Fibroblast of lung (primary cell): ENCODE data around the gene RGS16. TPM values are rescaled to one million over a fixed set of nuclear protein-coding genes. Genes with fewer than 3 reads are reported as not detected.

Source experiments
- DNase-seq, 2 donors: peaks; one replicate each; pipeline versions ENCODE4 v3.0.0 to v3.0.0-alpha.2; 2010; ENCODE audit warnings: low read depth in 2 of 2
- H2AFZ ChIP-seq: 2 replicates; pipeline ENCODE4 v1.5.1; 2012; ENCODE audit warnings: low read length, control low read depth, inconsistent platforms
- H3K27ac ChIP-seq: 2 replicates; pipeline ENCODE4 v1.5.1; 2011; ENCODE audit warnings: low read length, control low read depth; ENCODE audit not compliant: insufficient read depth
- H3K27me3 ChIP-seq: 2 replicates; pipeline ENCODE4 v1.5.1; 2011; ENCODE audit warnings: mild to moderate bottlenecking, low read length; ENCODE audit not compliant: control insufficient read depth, insufficient read depth
- H3K36me3 ChIP-seq: 2 replicates; pipeline ENCODE4 v1.5.1; 2011; ENCODE audit warnings: low read length; ENCODE audit not compliant: control insufficient read depth, insufficient read depth
- H3K4me1 ChIP-seq: 2 replicates; pipeline ENCODE4 v1.5.1; 2011; ENCODE audit warnings: low read length; ENCODE audit not compliant: control insufficient read depth, insufficient read depth; ENCODE audit errors: extremely low read depth
- H3K4me2 ChIP-seq: 2 replicates; pipeline ENCODE4 v1.5.1; 2011; ENCODE audit warnings: low read length, control low read depth; ENCODE audit not compliant: insufficient read depth; ENCODE audit errors: extremely low read depth
- H3K4me3 ChIP-seq, 4 experiments: fragments of 200-600 bp in 1 of 4; sonication (generic) in 1 of 4; replicated peaks in 1 of 4; 2 replicates each; pipeline ENCODE4 v1.5.1; 2011 to 2016; ENCODE audit warnings: low read length in 4 of 4, low read depth in 3 of 4, mild to moderate bottlenecking in 3 of 4, control low read depth in 2 of 4, inconsistent platforms in 1 of 4, mixed read lengths in 1 of 4; ENCODE audit not compliant: insufficient read depth in 1 of 4; ENCODE audit errors: control extremely low read depth in 1 of 4
- H3K79me2 ChIP-seq: 2 replicates; pipeline ENCODE4 v1.5.1; 2012; ENCODE audit warnings: mild to moderate bottlenecking, low read length, inconsistent platforms; ENCODE audit not compliant: control insufficient read depth, insufficient read depth
- H3K9ac ChIP-seq: 2 replicates; pipeline ENCODE4 v1.5.1; 2011; ENCODE audit warnings: mild to moderate bottlenecking, low read length, control low read depth; ENCODE audit not compliant: insufficient read depth
- H3K9me3 ChIP-seq: 2 replicates; pipeline ENCODE4 v1.5.1; 2012; ENCODE audit warnings: low read depth, low read length; ENCODE audit not compliant: control insufficient read depth, insufficient read depth
- H4K20me1 ChIP-seq: 2 replicates; pipeline ENCODE4 v1.5.1; 2011; ENCODE audit warnings: low read length; ENCODE audit not compliant: control insufficient read depth, insufficient read depth; ENCODE audit errors: extremely low read depth
- CTCF ChIP-seq, 2 donors: IDR thresholded peaks in 1 of 2; conservative IDR thresholded peaks in 1 of 2; 1 replicate in 1 of 2; 2 replicates in 1 of 2; pipeline ENCODE4 v1.5.1; 2011 to 2012; ENCODE audit warnings: low read length in 2 of 2, control low read depth in 1 of 2, inconsistent platforms in 1 of 2, low read depth in 1 of 2, mild to moderate bottlenecking in 1 of 2
- EZH2 ChIP-seq: IDR thresholded peaks from 2 replicates; pipeline ENCODE4 v1.5.1; 2012; ENCODE audit warnings: low read length, control low read depth, mild to moderate bottlenecking; ENCODE audit errors: missing control alignments
- polyA plus RNA-seq, 2 donors: library from polyadenylated mRNA; depleted of rRNA in 1 of 2; stranded (reverse) in 1 of 2; unstranded in 1 of 2; fragments of >200 nt; gene quantifications; 2 replicates each; pipeline ENCODE4 v1.2.1, GENCODE V29; 2011 to 2012; ENCODE audit warnings: missing spikeins in 1 of 2
- total RNA-seq: library from RNA; depleted of rRNA; stranded (reverse); fragments of >200 nt; gene quantifications from 2 replicates; pipeline ENCODE4 v1.2.1, GENCODE V29; 2014

RGS16 gene
- total and polyA plus RNA-seq, 2 donors (not counting 1 experiment from before 2014, with no cell fraction given): 0.17 to 0.33 TPM

- Histone ChIP-seq H3K9ac (no peak overlapping the region), H3K27ac (no peak overlapping the region), H3K4me1 (peaks cover 2% of the 10 kb centered on the region), H3K9me3 (no peaks in the 10 kb centered on the region), H3K4me3 (no peak overlapping the region), H3K4me2 (no peak overlapping the region), H4K20me1 (no peaks in the 10 kb centered on the region), H3K36me3 (no peaks in the 10 kb centered on the region), H3K27me3 (no peaks in the 10 kb centered on the region), H3K79me2 (no peaks in the 10 kb centered on the region), H2AFZ (no peak overlapping the region)
- TF ChIP-seq EZH2: no peak
- TF ChIP-seq CTCF (conservative IDR thresholded peaks at IDR 0.05 in 1 of 2, IDR thresholded peaks at IDR 0.05 in 1 of 2; ENCODE audit: low read depth in 1 of 2, low read length in 2 of 2): no peak
- DNase-seq: no peak
Observed at GRCh38 chr1:182586380-182586779, 17.8 kb downstream of the RGS16 start.

DNA sequence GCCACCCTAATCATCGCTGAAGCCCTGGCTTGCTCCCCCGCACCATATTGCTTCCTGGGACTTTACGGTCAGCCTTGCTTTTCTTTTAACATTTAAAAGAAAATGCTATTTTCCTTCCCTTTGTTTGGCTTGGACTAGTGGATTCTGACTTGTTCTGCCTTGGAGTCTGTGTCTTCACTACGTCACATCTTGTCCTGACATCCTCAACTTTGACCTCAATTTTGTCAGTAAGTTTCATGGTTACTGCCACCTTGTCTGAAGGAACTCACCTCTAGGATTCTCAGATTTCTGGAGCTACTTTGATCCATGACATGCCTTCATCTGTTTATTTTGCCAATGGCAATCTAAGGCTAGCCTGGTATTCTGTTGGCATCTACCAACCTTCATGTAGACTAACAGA lies 19.4 kb downstream of the RGS16 start:
- H3K9me3 ChIP-seq: no peaks in the 10 kb centered on the region
- no peaks in the 10 kb centered on the region for H3K27me3 ChIP-seq
- H3K36me3 ChIP-seq: no peaks in the 10 kb centered on the region
- no peak for DNase-seq
- no peak overlapping the region for H3K4me3 ChIP-seq
- peaks cover 2% of the 10 kb centered on the region for H3K4me1 ChIP-seq
- H3K27ac ChIP-seq: no peak overlapping the region
- no peak overlapping the region for H2AFZ ChIP-seq
- no peaks in the 10 kb centered on the region for H3K79me2 ChIP-seq
- no peaks in the 10 kb centered on the region for H4K20me1 ChIP-seq
- H3K4me2 ChIP-seq: no peak overlapping the region
- H3K9ac ChIP-seq: no peak overlapping the region
- TF ChIP-seq CTCF (conservative IDR thresholded peaks at IDR 0.05 in 1 of 2, IDR thresholded peaks at IDR 0.05 in 1 of 2; ENCODE audit: low read depth in 1 of 2, low read length in 2 of 2): no peak
- TF ChIP-seq EZH2: no peak

DNA sequence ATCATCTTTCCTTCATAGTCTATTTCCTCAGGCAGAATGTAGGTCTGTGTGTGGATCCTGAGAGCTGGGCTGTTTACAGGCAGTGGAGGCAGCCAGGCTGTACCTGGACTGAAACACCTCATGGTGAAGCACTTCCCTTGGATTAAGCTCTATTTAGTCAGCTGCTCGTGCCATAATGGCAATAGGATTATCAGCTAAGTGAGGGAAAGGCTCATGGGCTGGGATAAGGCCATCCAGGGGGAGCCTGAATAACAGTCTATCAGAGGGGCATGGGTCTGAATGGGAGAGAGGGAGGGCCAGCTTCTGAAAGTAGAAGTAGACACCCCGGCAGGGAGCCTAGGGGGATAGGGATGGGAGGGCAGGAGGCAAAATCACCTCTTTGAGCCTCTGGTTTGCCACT lies 23.5 kb downstream of the RGS16 start:
- Histone ChIP-seq H2AFZ (no peak overlapping the region), H3K9ac (no peak overlapping the region), H3K36me3 (no peaks in the 10 kb centered on the region), H3K9me3 (no peaks in the 10 kb centered on the region), H3K27ac (no peak overlapping the region), H4K20me1 (no peaks in the 10 kb centered on the region), H3K4me1 (peaks cover 2% of the 10 kb centered on the region), H3K79me2 (no peaks in the 10 kb centered on the region), H3K4me3 (no peak overlapping the region), H3K4me2 (no peak overlapping the region), H3K27me3 (no peaks in the 10 kb centered on the region)
- no peak for TF ChIP-seq CTCF (conservative IDR thresholded peaks at IDR 0.05 in 1 of 2, IDR thresholded peaks at IDR 0.05 in 1 of 2; ENCODE audit: low read depth in 1 of 2, low read length in 2 of 2)
- no peak for TF ChIP-seq EZH2
- DNase-seq: no peak
